Neuron (in vitro differentiated cells): ENCODE results near the gene ATXN7.

Source experiments
- H2AFZ ChIP-seq: one replicate; pipeline ENCODE4 v1.6.1; 2013; ENCODE audit warnings: low read depth, mild to moderate bottlenecking, inconsistent platforms, low read length, moderate library complexity
- H3K27me3 ChIP-seq: one replicate; pipeline ENCODE4 v1.6.1; 2013; ENCODE audit warnings: low read length; ENCODE audit not compliant: insufficient read depth
- H3K36me3 ChIP-seq: one replicate; pipeline ENCODE4 v1.6.1; 2013; ENCODE audit warnings: low read length; ENCODE audit not compliant: insufficient read depth
- H3K4me1 ChIP-seq: one replicate; pipeline ENCODE4 v1.6.1; 2013; ENCODE audit warnings: low read length; ENCODE audit not compliant: insufficient read depth
- H3K4me3 ChIP-seq: 2 replicates; pipeline ENCODE4 v1.5.1; 2013; ENCODE audit warnings: mild to moderate bottlenecking, low read length, moderate library complexity
- H3K9me3 ChIP-seq: one replicate; pipeline ENCODE4 v1.6.1; 2013; ENCODE audit warnings: low read length

Gene ATXN7

GRCh38 chr3:63896332-63897030, 32.8 kb downstream of the ATXN7 start:
- no peak overlapping the region for H2AFZ ChIP-seq
- no peaks in the 10 kb centered on the region for H3K4me1 ChIP-seq
- no peaks in the 10 kb centered on the region for H3K27me3 ChIP-seq
- no peak overlapping the region for H3K4me3 ChIP-seq
- peaks cover 18% of the 10 kb centered on the region for H3K36me3 ChIP-seq
- H3K9me3 ChIP-seq = no peaks in the 10 kb centered on the region

- no peaks in the 10 kb centered on the region for H3K4me1 ChIP-seq
- H3K9me3 ChIP-seq = no peaks in the 10 kb centered on the region
- H2AFZ ChIP-seq = no peak overlapping the region
- peaks cover 20% of the 10 kb centered on the region for H3K36me3 ChIP-seq
- H3K27me3 ChIP-seq = no peaks in the 10 kb centered on the region
- H3K4me3 ChIP-seq = no peak overlapping the region
Observed at GRCh38 chr3:63900010-63900409, 36.3 kb downstream of the ATXN7 start.

- no peak overlapping the region for H2AFZ ChIP-seq
- H3K4me3 ChIP-seq = no peak overlapping the region
- H3K9me3 ChIP-seq = no peaks in the 10 kb centered on the region
- no peaks in the 10 kb centered on the region for H3K27me3 ChIP-seq
- H3K4me1 ChIP-seq = no peaks in the 10 kb centered on the region
- peaks cover 20% of the 10 kb centered on the region for H3K36me3 ChIP-seq
Observed at GRCh38 chr3:63900459-63900858, 36.8 kb downstream of the ATXN7 start.

GRCh38 chr3:63905731-63906620, 42.3 kb downstream of the ATXN7 start:
- Histone ChIP-seq H3K9me3 (no peaks in the 10 kb centered on the region), H2AFZ (no peak overlapping the region), H3K4me3 (no peak overlapping the region), H3K27me3 (no peaks in the 10 kb centered on the region), H3K4me1 (peaks cover 11% of the 10 kb centered on the region), H3K36me3 (peaks cover 3% of the 10 kb centered on the region)

GRCh38 chr3:63908081-63908736, 44.5 kb downstream of the ATXN7 start:
- Histone ChIP-seq H3K36me3 (no peaks in the 10 kb centered on the region), H3K9me3 (no peaks in the 10 kb centered on the region), H2AFZ (no peak overlapping the region), H3K27me3 (no peaks in the 10 kb centered on the region), H3K4me3 (no peak overlapping the region), H3K4me1 (peaks cover 21% of the 10 kb centered on the region)

- Histone ChIP-seq H3K36me3 (no peaks in the 10 kb centered on the region), H2AFZ (no peak overlapping the region), H3K4me3 (no peak overlapping the region), H3K27me3 (no peaks in the 10 kb centered on the region), H3K4me1 (peaks cover 25% of the 10 kb centered on the region), H3K9me3 (no peaks in the 10 kb centered on the region)
Observed at GRCh38 chr3:63908776-63909175, 45.1 kb downstream of the ATXN7 start.

- Histone ChIP-seq H3K36me3 (no peaks in the 10 kb centered on the region), H3K9me3 (no peaks in the 10 kb centered on the region), H3K4me3 (no peak overlapping the region), H3K4me1 (peaks cover 28% of the 10 kb centered on the region), H3K27me3 (no peaks in the 10 kb centered on the region), H2AFZ (no peak overlapping the region)
Observed at GRCh38 chr3:63909431-63909830, 45.8 kb downstream of the ATXN7 start.

GRCh38 chr3:63910001-63910400, 46.3 kb downstream of the ATXN7 start:
- Histone ChIP-seq H3K36me3 (no peaks in the 10 kb centered on the region), H3K9me3 (no peaks in the 10 kb centered on the region), H3K4me3 (no peak overlapping the region), H3K4me1 (peaks cover 28% of the 10 kb centered on the region), H2AFZ (no peak overlapping the region), H3K27me3 (no peaks in the 10 kb centered on the region)

- Histone ChIP-seq H3K36me3 (no peaks in the 10 kb centered on the region), H2AFZ (no peak overlapping the region), H3K9me3 (no peaks in the 10 kb centered on the region), H3K4me3 (peak overlapping the region; percentile 76), H3K4me1 (peaks cover 28% of the 10 kb centered on the region), H3K27me3 (no peaks in the 10 kb centered on the region)
Observed at GRCh38 chr3:63910891-63911290, 47.2 kb downstream of the ATXN7 start.

GRCh38 chr3:63911509-63911872, 47.8 kb downstream of the ATXN7 start:
- Histone ChIP-seq H3K4me1 (peaks cover 28% of the 10 kb centered on the region), H3K4me3 (peak overlapping the region; percentile 76), H2AFZ (peak overlapping the region; percentile 81), H3K27me3 (no peaks in the 10 kb centered on the region), H3K9me3 (no peaks in the 10 kb centered on the region), H3K36me3 (peaks cover 4% of the 10 kb centered on the region)

- Histone ChIP-seq H3K4me1 (peaks cover 28% of the 10 kb centered on the region), H3K9me3 (no peaks in the 10 kb centered on the region), H2AFZ (peak within 1 kb of the TSS; percentile 81), H3K4me3 (peak within 1 kb of the TSS; percentile 76), H3K27me3 (no peaks in the 10 kb centered on the region), H3K36me3 (peaks cover 8% of the 10 kb centered on the region)
Observed at GRCh38 chr3:63911873-63912767, 48.5 kb downstream of the ATXN7 start, which contains the start of gene SCAANT1. SCAANT1 (minus strand) TSS chr3:63912383.

- Histone ChIP-seq H3K36me3 (peaks cover 15% of the 10 kb centered on the region), H3K9me3 (no peaks in the 10 kb centered on the region), H3K27me3 (no peaks in the 10 kb centered on the region), H3K4me1 (peaks cover 28% of the 10 kb centered on the region), H2AFZ (peak overlapping the region; percentile 81), H3K4me3 (peak overlapping the region; percentile 76)
Observed at GRCh38 chr3:63912768-63913588, 49.3 kb downstream of the ATXN7 start.
